Nephron progenitor cell (in vitro differentiated cells): ENCODE measurements around the gene PI4KA.
"Not testable (repeated sequence)": the region's sequence is repeated elsewhere in the genome, so short reads cannot be mapped to it uniquely, and the experiment has no call there.

ENCODE experiments used
- DNase-seq: peaks from one replicate; pipeline ENCODE4 v3.0.0; 2021
- H3K27ac Mint-ChIP-seq: 2 replicates; pipeline ENCODE4 v1.8.0; 2021; ENCODE audit warnings: mild to moderate bottlenecking, moderate library complexity, mixed read lengths
- H3K27me3 Mint-ChIP-seq: 2 replicates; pipeline ENCODE4 v1.8.0; 2021; ENCODE audit warnings: mild to moderate bottlenecking, low read depth, mixed read lengths; ENCODE audit not compliant: poor library complexity
- H3K36me3 Mint-ChIP-seq: 2 replicates; pipeline ENCODE4 v1.8.0; 2021; ENCODE audit warnings: low read depth, mixed read lengths
- H3K4me1 Mint-ChIP-seq: 2 replicates; pipeline ENCODE4 v1.8.0; 2021; ENCODE audit warnings: mixed read lengths
- H3K4me3 Mint-ChIP-seq: 2 replicates; pipeline ENCODE4 v1.8.0; 2021; ENCODE audit warnings: mild to moderate bottlenecking, moderate library complexity, mixed read lengths
- H3K9me3 Mint-ChIP-seq: 2 replicates; pipeline ENCODE4 v1.8.0; 2021; ENCODE audit warnings: mild to moderate bottlenecking, moderate library complexity, mixed read lengths
- CTCF ChIP-seq: fragments of 200-600 bp; sonication (generic); IDR thresholded peaks from 2 replicates; pipeline ENCODE4 v1.5.0; 2021; ENCODE audit warnings: antibody characterized with exemption

The PI4KA gene

DNA sequence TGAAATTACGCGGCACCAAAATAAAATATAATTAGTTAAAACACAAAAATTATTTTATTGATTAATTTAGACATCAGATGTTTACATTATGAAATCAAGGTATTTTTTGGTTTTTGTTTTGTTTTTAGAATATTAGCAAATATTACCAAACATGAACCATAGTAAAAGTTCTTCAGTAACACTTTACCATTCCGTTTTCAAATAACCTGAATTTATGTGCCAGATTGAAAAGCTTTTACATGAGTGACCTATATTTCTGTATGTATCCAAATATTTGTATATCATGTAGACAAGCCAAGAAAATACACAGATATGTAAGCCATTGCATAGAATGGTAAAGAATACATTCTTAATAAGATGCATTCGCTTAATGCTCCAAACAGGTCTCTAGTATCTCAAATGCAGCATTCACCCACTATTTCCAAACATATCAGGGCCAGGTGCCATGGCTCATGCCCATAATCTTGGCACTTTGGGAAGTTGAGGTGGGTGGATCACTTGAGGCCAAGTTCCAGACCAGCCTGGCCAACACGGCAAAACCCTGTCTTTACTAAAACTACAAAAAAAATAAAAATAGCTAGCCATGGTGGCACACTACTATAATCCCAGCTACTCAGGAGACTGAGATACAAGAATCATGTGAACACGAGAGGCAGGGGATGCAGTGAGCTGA lies 187.1 kb downstream of the PI4KA start:
- peaks cover 19% of the 10 kb centered on the region for H3K27me3 Mint-ChIP-seq
- no peak overlapping the region for H3K27ac Mint-ChIP-seq
- H3K9me3 Mint-ChIP-seq, result peaks cover 9% of the 10 kb centered on the region
- no peak overlapping the region for H3K4me3 Mint-ChIP-seq
- H3K4me1 Mint-ChIP-seq, result no peaks in the 10 kb centered on the region
- no peaks in the 10 kb centered on the region for H3K36me3 Mint-ChIP-seq
- TF ChIP-seq CTCF, result no peak
- no peak for DNase-seq

GRCh38 chr22:20670457-20671261 lies 188.0 kb downstream of the PI4KA start:
- not testable (repeated sequence) for H3K27ac Mint-ChIP-seq, H3K36me3 Mint-ChIP-seq, H3K4me3 Mint-ChIP-seq, H3K4me1 Mint-ChIP-seq, DNase-seq, H3K9me3 Mint-ChIP-seq
- peaks cover 25% of the 10 kb centered on the region for H3K27me3 Mint-ChIP-seq

DNA sequence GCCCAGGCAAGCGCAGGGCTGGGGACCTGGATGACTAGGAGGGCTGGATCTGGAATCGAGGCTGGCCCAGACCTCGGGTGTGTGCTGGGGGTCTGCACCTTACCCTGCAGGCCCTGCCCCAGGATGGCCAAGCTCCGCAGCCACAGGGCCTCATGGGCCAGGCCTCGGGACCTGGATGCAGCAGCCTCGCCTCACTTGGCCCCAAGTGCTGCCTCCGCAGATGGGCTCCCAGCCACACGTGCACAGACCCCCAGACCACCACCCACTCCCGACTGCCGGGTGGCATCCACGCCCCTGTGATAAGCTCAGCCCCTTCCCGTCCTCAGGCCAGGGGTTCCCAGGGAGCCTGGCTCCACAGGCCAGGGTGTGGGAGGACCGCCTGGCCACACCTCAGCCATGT lies 188.7 kb downstream of the PI4KA start:
- H3K4me3 Mint-ChIP-seq, H3K36me3 Mint-ChIP-seq, DNase-seq, H3K4me1 Mint-ChIP-seq, H3K27ac Mint-ChIP-seq, H3K9me3 Mint-ChIP-seq: not testable (repeated sequence)
- H3K27me3 Mint-ChIP-seq, result peaks cover 23% of the 10 kb centered on the region

GRCh38 chr22:20669471-20669870 lies 189.1 kb downstream of the PI4KA start:
- H3K4me3 Mint-ChIP-seq, H3K36me3 Mint-ChIP-seq, H3K9me3 Mint-ChIP-seq, H3K4me1 Mint-ChIP-seq, H3K27ac Mint-ChIP-seq, DNase-seq: not testable (repeated sequence)
- H3K27me3 Mint-ChIP-seq, result peaks cover 27% of the 10 kb centered on the region

- H3K4me3 Mint-ChIP-seq, H3K36me3 Mint-ChIP-seq: not testable (repeated sequence)
- H3K27me3 Mint-ChIP-seq, result peaks cover 30% of the 10 kb centered on the region
These were observed 189.8 kb downstream of the PI4KA start for GRCh38 chr22:20668769-20669168.

DNA sequence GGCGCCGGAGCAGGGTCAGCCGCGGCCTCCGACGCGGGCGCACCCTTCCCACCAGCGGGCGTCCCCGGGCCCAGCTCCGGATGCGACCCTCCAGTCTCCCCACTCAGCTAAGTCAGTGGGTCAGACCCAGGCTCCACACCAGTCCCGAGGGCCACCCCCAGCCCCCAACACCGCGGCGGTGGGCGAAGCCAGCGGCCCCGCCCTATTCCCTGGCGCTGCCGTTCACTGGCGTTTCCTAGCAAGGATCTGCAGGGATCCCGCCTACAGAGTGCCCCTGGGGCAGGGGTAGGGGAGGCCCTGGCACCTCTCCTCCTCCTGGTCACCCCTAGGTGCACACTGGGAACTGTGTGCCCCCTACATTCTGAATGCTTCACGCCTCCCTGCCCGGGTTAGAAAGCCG lies 190.4 kb downstream of the PI4KA start:
- not testable (repeated sequence) for H3K9me3 Mint-ChIP-seq, H3K27ac Mint-ChIP-seq, H3K4me3 Mint-ChIP-seq, H3K36me3 Mint-ChIP-seq, H3K4me1 Mint-ChIP-seq, DNase-seq
- H3K27me3 Mint-ChIP-seq, result peaks cover 27% of the 10 kb centered on the region

More at GRCh38 chr22:20668769-20669168, 189.8 kb downstream of the PI4KA start:
- not testable (repeated sequence) for H3K27ac Mint-ChIP-seq, H3K4me1 Mint-ChIP-seq, DNase-seq, H3K9me3 Mint-ChIP-seq

GRCh38 chr22:20667548-20667947 lies 191.1 kb downstream of the PI4KA start:
- H3K4me3 Mint-ChIP-seq, H3K36me3 Mint-ChIP-seq, DNase-seq, H3K27ac Mint-ChIP-seq, H3K4me1 Mint-ChIP-seq: not testable (repeated sequence)
- Mint-ChIP-seq H3K27me3 (peaks cover 30% of the 10 kb centered on the region), H3K9me3 (peaks cover 13% of the 10 kb centered on the region)

DNA sequence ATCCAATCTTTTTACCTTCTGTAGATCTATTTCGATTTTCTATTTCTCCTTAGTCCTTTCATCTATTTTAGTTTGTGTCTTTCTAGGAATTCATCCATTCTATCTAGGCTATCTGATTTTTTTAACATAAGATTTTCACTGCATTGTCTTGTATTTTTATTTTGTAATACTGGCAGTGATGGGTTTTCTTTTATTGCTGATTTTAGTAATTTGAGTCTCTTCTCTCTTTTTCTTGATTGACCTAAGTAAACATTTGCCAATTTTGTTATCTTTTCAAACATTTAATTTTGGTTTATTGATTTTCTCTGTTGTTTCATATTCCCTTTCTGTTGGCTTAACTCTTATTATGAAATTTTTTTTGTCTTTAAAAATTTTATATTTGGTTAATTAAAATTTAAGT lies 192.1 kb downstream of the PI4KA start:
- DNase-seq, result no peak
- H3K9me3 Mint-ChIP-seq, result peaks cover 17% of the 10 kb centered on the region
- H3K27ac Mint-ChIP-seq, result no peak overlapping the region
- peaks cover 5% of the 10 kb centered on the region for H3K36me3 Mint-ChIP-seq
- H3K4me1 Mint-ChIP-seq, result no peaks in the 10 kb centered on the region
- no peak for TF ChIP-seq CTCF
- peaks cover 35% of the 10 kb centered on the region for H3K27me3 Mint-ChIP-seq
- no peak overlapping the region for H3K4me3 Mint-ChIP-seq

DNA sequence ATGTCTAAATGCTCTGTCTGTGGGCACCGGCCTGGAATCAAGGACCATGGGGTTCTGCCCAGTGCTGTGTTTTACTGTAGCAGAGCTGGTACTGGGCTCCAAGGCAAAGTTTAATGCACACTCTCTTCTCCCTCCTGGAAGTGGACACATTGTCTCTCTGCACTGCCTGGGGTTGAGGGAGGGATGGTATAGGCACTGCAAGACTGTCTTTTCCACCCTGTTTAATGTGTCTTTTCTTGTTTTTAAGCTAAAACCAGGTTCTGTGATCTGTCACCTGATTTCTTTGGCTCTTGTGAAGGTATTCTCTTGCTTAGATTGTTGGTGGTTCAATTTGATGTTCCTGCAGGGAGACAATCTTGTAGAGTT lies 194.0 kb downstream of the PI4KA start:
- Mint-ChIP-seq H3K27me3 (peaks cover 51% of the 10 kb centered on the region), H3K36me3 (peaks cover 5% of the 10 kb centered on the region)
- TF ChIP-seq CTCF, result no peak

More for the DNA sequence above, 194.0 kb downstream of the PI4KA start:
- DNase-seq, result no peak
- Mint-ChIP-seq H3K4me3 (no peak overlapping the region), H3K4me1 (no peaks in the 10 kb centered on the region), H3K27ac (no peak overlapping the region), H3K9me3 (peaks cover 21% of the 10 kb centered on the region)
